Stimulated activated CD4-positive, alpha-beta T cell treated with anti-CD3 and anti-CD28 coated beads, TNF-alpha, amount 100 ng/mL, for 48 hours (primary cell): Measurements from ENCODE around the gene PRKCH.

ENCODE experiments used
- DNase-seq, 3 donors: peaks; one replicate each; pipeline ENCODE4 v3.0.0-alpha.2; 2020; ENCODE audit warnings: low read depth in 3 of 3

Gene PRKCH

GRCh38 chr14:61321385-61322010, at the start of gene PRKCH:
TSS of gene PRKCH (plus strand) at chr14:61321579. CDS start at chr14:61322102, 523 bp downstream.
- DNase-seq: peak; percentile 52 to 71 (median 67)

DNA sequence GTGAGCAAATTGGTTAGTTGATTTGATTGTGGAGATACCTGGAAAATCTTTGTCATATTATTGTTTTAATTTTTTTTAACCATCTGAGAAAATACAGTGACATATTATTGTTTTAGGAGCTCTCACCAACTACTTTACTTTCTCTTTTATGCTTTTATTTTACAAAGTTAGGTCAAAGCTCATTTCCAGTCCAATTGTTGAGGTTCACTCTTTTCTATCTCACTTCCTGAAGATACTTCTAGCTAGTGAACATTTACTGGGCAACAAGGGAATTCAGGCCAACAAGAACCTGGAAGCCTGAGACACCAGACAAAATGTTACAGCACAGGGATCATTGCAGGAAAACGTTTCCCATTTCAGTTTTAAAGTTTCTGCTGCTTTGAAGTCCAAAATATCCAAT, 44.1 kb upstream of the PRKCH start:
- DNase-seq: no peak

DNA sequence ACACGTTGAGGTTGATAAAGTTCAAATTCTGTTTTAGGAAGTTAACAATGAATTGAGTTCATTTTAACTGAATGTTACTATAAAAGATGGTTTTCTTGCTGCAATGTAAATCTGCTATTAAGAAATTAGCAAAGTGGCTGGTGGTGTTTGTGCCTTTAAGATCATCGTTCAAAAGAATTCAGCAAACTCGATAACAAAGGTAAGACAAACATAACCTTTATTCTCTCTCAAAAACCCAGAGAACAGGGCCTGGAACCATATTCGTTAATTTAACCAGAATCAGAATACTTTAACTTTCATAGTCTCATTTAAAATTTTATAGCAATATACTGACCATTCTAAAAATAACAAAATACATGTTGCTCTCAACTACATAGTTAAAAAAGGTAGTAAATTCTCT, 43.6 kb upstream of the PRKCH start:
- DNase-seq: no peak

- no peak for DNase-seq
Measured at GRCh38 chr14:61279082-61279481, 42.3 kb upstream of the PRKCH start.

- peak in 2 of 3 donors; percentile 16 to 36 for DNase-seq
Measured at GRCh38 chr14:61280092-61280525, 41.3 kb upstream of the PRKCH start.

DNA sequence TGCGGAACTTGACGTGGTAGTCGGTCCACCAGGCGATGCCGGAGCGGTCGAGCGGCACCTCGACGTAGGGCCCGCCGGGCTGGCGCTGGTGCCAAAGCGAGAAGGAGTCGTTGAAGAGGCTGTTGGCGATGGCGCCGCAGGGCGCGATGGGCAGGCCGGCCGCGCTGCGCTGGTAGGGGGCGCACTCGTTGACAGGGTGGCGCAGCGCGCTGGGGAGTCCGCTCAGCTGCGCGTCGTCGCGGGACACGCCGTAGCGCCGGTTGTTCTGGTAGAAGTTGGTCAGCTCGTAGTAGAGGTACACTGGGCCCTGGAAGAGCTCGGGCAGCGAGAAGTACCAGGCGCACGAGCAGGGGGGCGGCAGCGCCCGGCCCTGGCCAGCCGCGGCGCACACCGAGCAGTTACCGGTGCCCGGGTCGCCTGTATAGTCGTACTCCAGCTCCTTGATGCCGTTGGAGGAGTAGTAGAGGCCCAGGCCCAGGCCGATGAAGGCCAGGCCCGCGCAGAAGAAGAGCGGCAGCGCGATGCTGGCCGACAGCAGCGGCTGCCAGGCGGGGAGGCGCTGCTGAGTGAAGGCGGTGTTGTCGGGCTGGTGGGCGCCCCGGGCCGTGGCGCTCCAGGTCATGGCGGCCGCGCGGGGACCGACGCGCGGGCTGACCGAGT, 40.7 kb upstream of the PRKCH start:
- peak; percentile 47 to 71 (median 52) for DNase-seq

GRCh38 chr14:61281186-61281947, 40.0 kb upstream of the PRKCH start, which contains the start of gene TMEM30B:
TSS of gene TMEM30B (minus strand) at chr14:61281338. CDS start at chr14:61281147, 191 bp downstream.
- DNase-seq: no peak

GRCh38 chr14:61281948-61282275, 39.5 kb upstream of the PRKCH start:
- no peak for DNase-seq

DNA sequence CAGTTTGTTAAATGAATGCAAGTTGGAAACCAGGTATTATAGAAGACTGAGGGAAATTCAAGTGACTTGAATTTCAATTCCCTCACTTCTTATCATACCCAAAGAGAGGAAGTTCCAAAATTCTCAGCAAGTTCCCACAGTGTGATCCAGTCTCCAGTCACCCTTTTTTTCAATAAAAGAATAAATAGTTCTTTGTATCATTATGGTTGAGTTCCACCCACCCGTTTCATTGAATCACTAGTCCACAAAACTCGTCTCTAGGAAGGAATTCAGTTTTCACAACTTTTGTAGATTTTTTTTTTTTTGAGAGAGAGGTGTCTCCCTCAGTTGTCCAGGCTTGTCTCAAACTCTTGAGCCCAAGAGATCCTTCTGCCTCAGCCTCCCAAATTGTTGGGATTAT, 38.6 kb upstream of the PRKCH start:
- DNase-seq: no peak

GRCh38 chr14:61284001-61284400, 37.4 kb upstream of the PRKCH start:
- DNase-seq: no peak

- DNase-seq: no peak
Measured at GRCh38 chr14:61285364-61285763, 36.0 kb upstream of the PRKCH start.

GRCh38 chr14:61287196-61287595, 34.2 kb upstream of the PRKCH start:
- no peak for DNase-seq

- no peak for DNase-seq
Measured at GRCh38 chr14:61288228-61288627, 33.2 kb upstream of the PRKCH start.

DNA sequence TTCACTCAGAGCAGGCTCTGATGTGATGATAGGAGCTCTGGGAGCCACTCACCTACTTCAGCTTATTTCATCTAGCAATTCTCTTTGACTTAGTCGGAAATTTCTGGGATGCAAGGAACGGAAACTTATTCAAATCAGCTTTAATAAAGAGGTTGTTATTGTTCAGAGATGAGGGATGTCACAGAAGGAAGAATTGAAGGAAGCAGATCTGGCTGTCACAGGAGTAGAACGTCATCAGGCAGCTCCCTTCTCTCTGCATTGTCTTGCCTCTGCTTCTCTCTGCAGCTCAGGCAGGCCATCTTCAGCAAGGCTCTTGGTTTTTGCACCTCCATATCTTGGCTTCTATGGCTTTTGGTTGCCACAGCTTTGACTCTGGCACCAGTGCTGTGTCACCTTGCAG, 32.7 kb upstream of the PRKCH start:
- DNase-seq: no peak

- DNase-seq: no peak
Measured at GRCh38 chr14:61290701-61291100, 30.7 kb upstream of the PRKCH start.

- DNase-seq: no peak
Measured at GRCh38 chr14:61296151-61296550, 25.2 kb upstream of the PRKCH start.

- no peak for DNase-seq
Measured at GRCh38 chr14:61296719-61297502, 24.5 kb upstream of the PRKCH start.

DNA sequence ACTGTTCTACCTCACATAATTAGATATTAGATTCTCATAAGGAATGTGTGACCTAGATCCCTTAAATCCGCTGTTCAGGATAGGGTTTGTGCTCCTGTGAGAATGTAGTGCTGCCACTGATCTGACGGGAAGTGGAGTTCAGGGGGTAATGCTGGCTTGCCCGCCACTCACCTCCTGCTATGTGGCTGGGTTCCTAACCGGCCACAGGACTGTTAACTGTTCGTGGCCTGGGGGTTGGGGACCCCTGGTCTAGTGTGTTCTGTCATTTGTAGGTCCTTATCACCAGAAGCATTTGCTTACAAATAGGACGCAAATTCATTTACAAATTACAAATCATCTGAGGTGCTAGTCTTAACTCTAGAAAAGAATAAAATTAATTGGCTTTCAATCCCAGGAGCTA, 23.8 kb upstream of the PRKCH start:
- DNase-seq: no peak

DNA sequence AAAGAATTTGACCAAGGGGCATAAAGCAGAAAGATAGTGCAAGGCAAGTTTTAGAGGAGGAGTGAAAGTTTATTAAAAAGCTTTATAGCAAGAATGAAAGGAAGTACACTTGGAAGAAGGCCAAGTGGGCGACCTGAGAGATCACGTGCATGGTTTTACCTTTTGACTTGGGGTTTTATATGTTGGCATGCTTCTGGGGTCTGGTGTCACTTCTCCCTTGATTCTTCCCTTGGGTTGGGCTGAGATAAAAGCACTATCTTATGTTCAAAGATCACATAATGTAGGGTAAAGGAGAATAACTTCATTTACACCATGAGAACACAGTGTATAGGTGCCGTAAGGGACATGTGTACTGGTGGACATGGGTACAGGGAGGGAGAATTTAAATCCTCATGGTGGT, 22.6 kb upstream of the PRKCH start:
- no peak for DNase-seq

GRCh38 chr14:61300209-61300608, 21.2 kb upstream of the PRKCH start:
- DNase-seq: no peak

DNA sequence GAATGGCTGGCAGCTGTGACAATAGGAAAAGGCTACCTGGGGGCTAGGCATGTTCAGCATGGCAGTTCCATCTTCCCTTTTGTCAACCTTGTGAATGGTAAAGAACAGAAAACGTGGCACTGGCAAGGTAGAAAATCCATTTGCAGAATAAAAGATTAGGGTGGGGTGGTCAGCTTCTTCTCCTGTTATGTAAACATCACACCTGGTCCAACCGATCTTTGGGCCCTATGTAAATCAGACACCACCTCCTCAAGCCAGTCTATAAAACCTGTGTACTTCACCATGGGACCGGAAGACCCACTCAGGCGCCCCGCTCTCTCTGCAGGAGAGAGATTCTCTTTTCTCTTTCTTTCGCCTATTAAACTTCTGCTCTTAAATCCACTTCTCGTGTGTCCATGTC, 20.6 kb upstream of the PRKCH start:
- no peak for DNase-seq

DNA sequence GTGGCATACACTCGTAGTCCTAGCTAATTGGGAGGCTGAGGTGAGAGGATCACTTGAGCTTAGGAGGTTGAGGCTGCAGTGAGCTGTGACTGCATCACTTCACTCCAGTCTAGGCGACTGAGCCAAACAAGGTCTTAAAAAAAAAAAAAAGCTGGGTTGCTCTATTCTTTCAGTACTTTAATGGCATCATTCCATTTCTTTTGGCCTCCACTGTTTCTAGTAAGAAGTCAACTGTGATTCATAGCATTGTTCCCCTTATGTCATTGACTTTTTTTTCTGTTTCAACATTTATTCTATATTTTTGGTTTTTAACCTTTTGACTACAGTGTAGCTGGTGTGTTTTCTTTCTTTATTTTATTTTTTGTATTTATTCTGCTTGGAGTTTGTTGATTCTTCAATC, 16.7 kb upstream of the PRKCH start:
- DNase-seq: no peak
